SH-SY5Y (cell line): ENCODE measurements around the gene GAB4.

Source experiments
- GATA2 ChIP-seq: IDR thresholded peaks from 2 replicates; pipeline ENCODE4 v1.6.1; 2011; ENCODE audit warnings: mild to moderate bottlenecking, low read depth, low read length
- GATA3 ChIP-seq: IDR thresholded peaks from 2 replicates; pipeline ENCODE4 v1.6.1; 2011; ENCODE audit warnings: low read depth, mild to moderate bottlenecking, low read length, moderate library complexity

DNA sequence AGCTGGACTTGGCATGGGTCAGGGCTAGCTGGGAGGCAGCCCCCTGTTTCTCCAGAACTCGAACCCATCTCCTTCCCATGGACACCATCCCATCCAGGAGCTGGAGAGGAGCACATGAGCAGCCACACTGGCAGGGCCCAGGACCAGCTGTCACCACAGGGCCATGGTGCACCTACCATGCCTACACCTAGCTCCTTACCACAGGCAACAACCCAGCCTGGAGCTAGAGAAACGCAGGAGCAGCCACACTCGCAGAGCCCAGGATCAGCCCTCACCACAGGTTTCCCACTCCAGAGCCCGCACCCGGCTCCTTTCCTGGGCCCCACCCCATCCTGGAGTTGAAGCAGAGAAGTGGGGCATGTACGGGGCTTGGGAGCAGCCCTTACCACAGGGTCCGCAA is 50.2 kb downstream of the GAB4 start:
- no peak for TF ChIP-seq GATA2
- TF ChIP-seq GATA3: no peak
